ENCODE results near the gene RNF166. TPM values are rescaled to one million over a fixed set of nuclear protein-coding genes. Genes with fewer than 3 reads are reported as not detected.

RNF166 gene
- total RNA-seq, 1 experiment from 2014 or later, result 9.6 TPM

GRCh38 chr16:88730632-88731607, 24.7 kb upstream of the RNF166 start:
- DNase-seq (ENCODE audit: low read depth, low spot score), result no peak
- in situ Hi-C loops (cut with HindIII; ENCODE audit: low pct_unique_long_range_greater_than_20kb, low sequenced_read_pairs), result no loop called here

- DNase-seq (ENCODE audit: low read depth, low spot score), result no peak
- in situ Hi-C loops (cut with HindIII; ENCODE audit: low pct_unique_long_range_greater_than_20kb, low sequenced_read_pairs), result no loop called here
Observed at GRCh38 chr16:88727871-88728270, 21.7 kb upstream of the RNF166 start.

- in situ Hi-C loops (cut with HindIII; ENCODE audit: low pct_unique_long_range_greater_than_20kb, low sequenced_read_pairs), result no loop called here
- DNase-seq (ENCODE audit: low read depth, low spot score), result no peak
Observed at GRCh38 chr16:88726981-88727380, 20.8 kb upstream of the RNF166 start.

- in situ Hi-C loops (cut with HindIII; ENCODE audit: low pct_unique_long_range_greater_than_20kb, low sequenced_read_pairs), result no loop called here
Observed at GRCh38 chr16:88726408-88726749, 20.2 kb upstream of the RNF166 start.

GRCh38 chr16:88725609-88726407, 19.6 kb upstream of the RNF166 start:
- in situ Hi-C loops (cut with HindIII; ENCODE audit: low pct_unique_long_range_greater_than_20kb, low sequenced_read_pairs), result no loop called here
- DNase-seq (ENCODE audit: low read depth, low spot score), result no peak

More at GRCh38 chr16:88726408-88726749, 20.2 kb upstream of the RNF166 start:
- DNase-seq (ENCODE audit: low read depth, low spot score), result no peak

- no peak for DNase-seq (ENCODE audit: low read depth, low spot score)
- in situ Hi-C loops (cut with HindIII; ENCODE audit: low pct_unique_long_range_greater_than_20kb, low sequenced_read_pairs), result no loop called here
Observed at GRCh38 chr16:88724855-88725555, 18.8 kb upstream of the RNF166 start.

- DNase-seq (ENCODE audit: low read depth, low spot score), result no peak
- in situ Hi-C loops (cut with HindIII; ENCODE audit: low pct_unique_long_range_greater_than_20kb, low sequenced_read_pairs), result no loop called here
Observed at GRCh38 chr16:88723911-88724310, 17.7 kb upstream of the RNF166 start.

- DNase-seq (ENCODE audit: low read depth, low spot score), result no peak
- in situ Hi-C loops (cut with HindIII; ENCODE audit: low pct_unique_long_range_greater_than_20kb, low sequenced_read_pairs), result no loop called here
Observed at GRCh38 chr16:88723507-88723887, 17.3 kb upstream of the RNF166 start.

GRCh38 chr16:88722784-88723506, 16.7 kb upstream of the RNF166 start:
- DNase-seq (ENCODE audit: low read depth, low spot score), result no peak
- in situ Hi-C loops (cut with HindIII; ENCODE audit: low pct_unique_long_range_greater_than_20kb, low sequenced_read_pairs), result no loop called here

GRCh38 chr16:88721815-88722755, 15.9 kb upstream of the RNF166 start:
- in situ Hi-C loops (cut with HindIII; ENCODE audit: low pct_unique_long_range_greater_than_20kb, low sequenced_read_pairs), result no loop called here
- no peak for DNase-seq (ENCODE audit: low read depth, low spot score)

- no peak for DNase-seq (ENCODE audit: low read depth, low spot score)
- in situ Hi-C loops (cut with HindIII; ENCODE audit: low pct_unique_long_range_greater_than_20kb, low sequenced_read_pairs), result no loop called here
Observed at GRCh38 chr16:88721236-88721635, 15.0 kb upstream of the RNF166 start.

GRCh38 chr16:88720396-88720970, 14.3 kb upstream of the RNF166 start:
- in situ Hi-C loops (cut with HindIII; ENCODE audit: low pct_unique_long_range_greater_than_20kb, low sequenced_read_pairs), result no loop called here

GRCh38 chr16:88719933-88720296, 13.7 kb upstream of the RNF166 start:
- DNase-seq (ENCODE audit: low read depth, low spot score), result no peak
- in situ Hi-C loops (cut with HindIII; ENCODE audit: low pct_unique_long_range_greater_than_20kb, low sequenced_read_pairs), result no loop called here

More at GRCh38 chr16:88720396-88720970, 14.3 kb upstream of the RNF166 start:
- DNase-seq (ENCODE audit: low read depth, low spot score), result no peak

- no peak for DNase-seq (ENCODE audit: low read depth, low spot score)
- in situ Hi-C loops (cut with HindIII; ENCODE audit: low pct_unique_long_range_greater_than_20kb, low sequenced_read_pairs), result no loop called here
Observed at GRCh38 chr16:88719267-88719932, 13.2 kb upstream of the RNF166 start.

GRCh38 chr16:88718178-88718577, 12.0 kb upstream of the RNF166 start:
- in situ Hi-C loops (cut with HindIII; ENCODE audit: low pct_unique_long_range_greater_than_20kb, low sequenced_read_pairs), result no loop called here
- DNase-seq (ENCODE audit: low read depth, low spot score), result no peak

GRCh38 chr16:88716601-88717001, 10.4 kb upstream of the RNF166 start:
- in situ Hi-C loops (cut with HindIII; ENCODE audit: low pct_unique_long_range_greater_than_20kb, low sequenced_read_pairs), result no loop called here
- no peak for DNase-seq (ENCODE audit: low read depth, low spot score)

Data from SK-MEL-5 (cell line).